Panc1 (cell line): ENCODE measurements around the gene TFCP2L1.

Experiments
- POLR2AphosphoS5 ChIP-seq: IDR thresholded peaks from 2 replicates; pipeline ENCODE4 v1.6.1; 2012; ENCODE audit warnings: mild to moderate bottlenecking, low read depth, low read length, moderate library complexity
- TF ChIP-seq, protein P1 (sequence below): fragments of 450-650 bp; IDR thresholded peaks from 2 replicates; pipeline ENCODE4 v1.5.1; 2017; ENCODE audit warnings: mild to moderate bottlenecking

- TF ChIP-seq, protein P1, sequence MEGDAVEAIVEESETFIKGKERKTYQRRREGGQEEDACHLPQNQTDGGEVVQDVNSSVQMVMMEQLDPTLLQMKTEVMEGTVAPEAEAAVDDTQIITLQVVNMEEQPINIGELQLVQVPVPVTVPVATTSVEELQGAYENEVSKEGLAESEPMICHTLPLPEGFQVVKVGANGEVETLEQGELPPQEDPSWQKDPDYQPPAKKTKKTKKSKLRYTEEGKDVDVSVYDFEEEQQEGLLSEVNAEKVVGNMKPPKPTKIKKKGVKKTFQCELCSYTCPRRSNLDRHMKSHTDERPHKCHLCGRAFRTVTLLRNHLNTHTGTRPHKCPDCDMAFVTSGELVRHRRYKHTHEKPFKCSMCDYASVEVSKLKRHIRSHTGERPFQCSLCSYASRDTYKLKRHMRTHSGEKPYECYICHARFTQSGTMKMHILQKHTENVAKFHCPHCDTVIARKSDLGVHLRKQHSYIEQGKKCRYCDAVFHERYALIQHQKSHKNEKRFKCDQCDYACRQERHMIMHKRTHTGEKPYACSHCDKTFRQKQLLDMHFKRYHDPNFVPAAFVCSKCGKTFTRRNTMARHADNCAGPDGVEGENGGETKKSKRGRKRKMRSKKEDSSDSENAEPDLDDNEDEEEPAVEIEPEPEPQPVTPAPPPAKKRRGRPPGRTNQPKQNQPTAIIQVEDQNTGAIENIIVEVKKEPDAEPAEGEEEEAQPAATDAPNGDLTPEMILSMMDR, result no peak
- TF ChIP-seq POLR2AphosphoS5, result no peak
Measured at GRCh38 chr2:121316986-121317385, 32.0 kb upstream of the TFCP2L1 start.
